Hepatocyte (in vitro differentiated cells): Measurements from ENCODE around the gene ELMO2.

Source experiments
- CTCF ChIP-seq: fragments of 200-600 bp; sonication (generic); IDR thresholded peaks from 2 replicates; pipeline ENCODE4 v1.5.1; 2016; ENCODE audit warnings: antibody characterized with exemption, mild to moderate bottlenecking; ENCODE audit not compliant: poor library complexity
- EZH2phosphoT487 ChIP-seq: fragments of 200-600 bp; sonication (generic); IDR thresholded peaks from one replicate; pipeline ENCODE4 v1.6.1; 2018; ENCODE audit warnings: antibody characterized with exemption, mild to moderate bottlenecking, low read depth, moderate library complexity; ENCODE audit not compliant: unreplicated experiment, severe bottlenecking

- TF ChIP-seq EZH2phosphoT487 (no peak), CTCF (no peak)
Observed at GRCh38 chr20:46396052-46396740, 10.2 kb downstream of the ELMO2 start.
